K562 (cell line): Measurements from ENCODE around the gene TRAPPC2L. TPM values are rescaled to one million over a fixed set of nuclear protein-coding genes. Genes with fewer than 3 reads are reported as not detected.
A peak's percentile ranks its signal among the peaks of the same experiment; 100 is the strongest.

Experiments
- ATAC-seq: fragments of 200-7000 bp; cut with Tn5 transposase; 3 replicates; pipeline ENCODE4 v1.9.1; 2020; ENCODE audit warnings: moderate library complexity
- BruUV-seq: library from RNA; stranded (reverse); fragments of 400-500 nt; replicated peaks from 2 replicates; lab custom pipeline; 2021; lab: Mats Ljungman, UMichigan
- CTCF ChIA-PET: fragments of 300-600 bp; formaldehyde crosslinking; extraction: SDS; loops from one replicate; lab custom pipeline; 2021; ENCODE audit warnings: low intra/inter-chr PET ratio; lab: Yijun Ruan, JAX
- POLR2A ChIA-PET: fragments of 300-600, 350-650 bp; sonication (Branson Sonifier 250); formaldehyde crosslinking; extraction: SDS; loops from one replicate; lab custom pipeline; 2021; ENCODE audit warnings: antibody characterized with exemption, inconsistent platforms; lab: Yijun Ruan, JAX
- DNase-seq, 4 experiments: peaks; one replicate each; pipeline versions ENCODE4 v3.0.0 to v3.0.0-alpha.2; 2011 to 2018; ENCODE audit warnings: low spot score in 3 of 4, mixed read lengths in 3 of 4; ENCODE audit errors: extremely low read depth in 1 of 4
- FAIRE-seq: peaks from 2 replicates; lab custom pipeline; 2011; peaks lifted over from hg19 to GRCh38; lab: Jason Lieb, UNC
- H2AFZ ChIP-seq: 2 replicates; pipeline ENCODE4 v1.6.0; 2011; ENCODE audit warnings: low read depth, low read length, control low read depth, inconsistent platforms
- H3K27ac ChIP-seq: fragments of 200-600 bp; 3 replicates; pipeline ENCODE4 v1.8.0; 2011; ENCODE audit warnings: low read depth, mild to moderate bottlenecking, control low read depth, inconsistent platforms, low read length, moderate library complexity, mixed read lengths; ENCODE audit errors: extremely low read depth
- H3K27me3 ChIP-seq, 2 experiments: fragments of 300-600 bp in 1 of 2; 2 replicates in 1 of 2; 3 replicates in 1 of 2; pipeline versions ENCODE4 v1.6.0 to v1.8.0; 2011; ENCODE audit warnings: inconsistent platforms in 2 of 2, low read length in 2 of 2, mild to moderate bottlenecking in 1 of 2, mixed read lengths in 1 of 2, moderate library complexity in 1 of 2; ENCODE audit not compliant: control insufficient read depth in 2 of 2, insufficient read depth in 2 of 2
- H3K36me3 ChIP-seq: fragments of 300-600 bp; 3 replicates; pipeline ENCODE4 v1.8.0; 2011; ENCODE audit warnings: mild to moderate bottlenecking, low read length, inconsistent platforms; ENCODE audit not compliant: control insufficient read depth, insufficient read depth
- H3K4me1 ChIP-seq, 2 experiments: fragments of 200-600 bp in 1 of 2; replicated peaks in 1 of 2; 2 replicates in 1 of 2; 3 replicates in 1 of 2; pipeline versions ENCODE4 v1.5.1 to v1.8.0; 2011; ENCODE audit warnings: inconsistent platforms in 2 of 2, low read length in 2 of 2, mild to moderate bottlenecking in 1 of 2, mixed read lengths in 1 of 2, moderate library complexity in 1 of 2; ENCODE audit not compliant: control insufficient read depth in 2 of 2, insufficient read depth in 2 of 2
- H3K4me2 ChIP-seq: 2 replicates; pipeline ENCODE4 v1.6.1; 2011; ENCODE audit warnings: low read length, control low read depth, inconsistent platforms, mixed read lengths; ENCODE audit not compliant: insufficient read depth
- H3K4me3 ChIP-seq: fragments of 200-600 bp; sonication (generic), shearing (Covaris generic); 2 replicates; pipeline ENCODE4 v1.5.1; 2016; ENCODE audit warnings: control low read depth, inconsistent platforms
- H3K79me2 ChIP-seq: fragments of 200-600 bp; 3 replicates; pipeline ENCODE4 v1.8.0; 2011; ENCODE audit warnings: low read length, inconsistent platforms; ENCODE audit not compliant: control insufficient read depth, insufficient read depth
- H3K9ac ChIP-seq, 2 experiments: 2 replicates each; pipeline versions ENCODE4 v1.6.0 to v1.6.1; 2011; ENCODE audit warnings: low read depth in 2 of 2, low read length in 2 of 2, control low read depth in 1 of 2, inconsistent platforms in 1 of 2, mild to moderate bottlenecking in 1 of 2, mixed read lengths in 1 of 2; ENCODE audit not compliant: insufficient read depth in 1 of 2
- H3K9me1 ChIP-seq: one replicate; pipeline ENCODE4 v1.6.0; 2011; ENCODE audit warnings: inconsistent platforms, mild to moderate bottlenecking, low read length, moderate library complexity; ENCODE audit not compliant: control insufficient read depth, insufficient read depth
- H3K9me3 ChIP-seq: replicated peaks from 2 replicates; pipeline ENCODE4 v1.5.1; 2011; ENCODE audit warnings: low read depth, low read length, inconsistent platforms; ENCODE audit not compliant: control insufficient read depth, insufficient read depth
- H4K20me1 ChIP-seq: replicated peaks from 2 replicates; pipeline ENCODE4 v1.6.1; 2011; ENCODE audit warnings: low read length, inconsistent platforms, mixed read lengths; ENCODE audit not compliant: control insufficient read depth, insufficient read depth
- ATF7 ChIP-seq: fragments of 450-650 bp; IDR thresholded peaks from 2 replicates; pipeline ENCODE4 v1.7.1; 2014; ENCODE audit warnings: mild to moderate bottlenecking, moderate library complexity
- CBX3 ChIP-seq, 2 experiments: IDR thresholded peaks; 1 replicate in 1 of 2; 2 replicates in 1 of 2; pipeline ENCODE4 v1.6.1; 2012; ENCODE audit warnings: inconsistent platforms in 2 of 2, low read length in 2 of 2, borderline replicate concordance in 1 of 2, control low read depth in 1 of 2
- CREB1 ChIP-seq, 2 experiments: sonication (generic) in 1 of 2; formaldehyde crosslinking in 1 of 2; IDR thresholded peaks; 2 replicates each; pipeline versions ENCODE4 v1.6.1 to v1.8.0; 2012 to 2022; ENCODE audit warnings: inconsistent platforms in 1 of 2, mild to moderate bottlenecking in 1 of 2, missing genetic modification reagents in 1 of 2, moderate library complexity in 1 of 2
- PTTG1 ChIP-seq: fragments of 450-650 bp; IDR thresholded peaks from 2 replicates; pipeline ENCODE4 v1.6.1; 2016; ENCODE audit warnings: low read depth, mild to moderate bottlenecking, missing genetic modification characterization, missing compliant biosample characterization
- PYGO2 ChIP-seq: fragments of 450-650 bp; IDR thresholded peaks from 2 replicates; pipeline ENCODE4 v1.6.1; 2016; ENCODE audit warnings: mild to moderate bottlenecking, missing genetic modification characterization, moderate library complexity, missing compliant biosample characterization
- SP2 ChIP-seq: IDR thresholded peaks from 2 replicates; pipeline ENCODE4 v1.6.1; 2011; ENCODE audit warnings: mild to moderate bottlenecking, low read depth, low read length, moderate library complexity; ENCODE audit not compliant: poor library complexity, severe bottlenecking; ENCODE audit errors: extremely low read depth
- TCFL5 ChIP-seq: fragments of 250-450 bp; sonication (Bioruptor Pico); conservative IDR thresholded peaks from 2 replicates; pipeline ENCODE4 v1.6.1; 2021; ENCODE audit warnings: mild to moderate bottlenecking, moderate library complexity, matching md5 sums
- ZNF584 ChIP-seq: fragments of 200-800 bp; sonication (Bioruptor generic); IDR thresholded peaks from 2 replicates; pipeline ENCODE4 v1.6.1; 2016; ENCODE audit warnings: low read depth, mild to moderate bottlenecking, missing genetic modification characterization, missing compliant biosample characterization
- WGBS: fragments of 100-300 bp; shearing (Covaris generic); methylation state at CpG from one replicate; pipeline ENCODE4 v1.1.6; 2016; ENCODE audit warnings: low coverage, mixed read lengths; ENCODE audit not compliant: insufficient coverage; ENCODE audit errors: missing lambda C conversion rate; 5-methylcytosine and 5-hydroxymethylcytosine counted together
- in situ Hi-C: fragments of 300-500 bp; cut with MboI; formaldehyde crosslinking; loops from 4 replicates; pipeline ENCODE4 v1.15.0; 2018; ENCODE audit warnings: inconsistent platforms, mixed read lengths
- intact Hi-C: fragments of 100-400 bp; cut with micrococcal nuclease; formaldehyde crosslinking; loops from 2 replicates; pipeline ENCODE4 v1.14.2; 2022
- polyA plus RNA-seq, 8 experiments: library from polyadenylated mRNA; depleted of rRNA in 4 of 8; stranded (reverse) in 5 of 8; unstranded in 3 of 8; fragments of >200 nt; fragmentation: Nextera tagmentation in 2 of 8; fragmentation: Illumina TruSeq in 1 of 8; extraction: Ambion mirVana in 2 of 8; extraction: Trizol in 1 of 8; gene quantifications; 2 replicates each; pipeline versions ENCODE4 v1.2.1 to v1.2.3, GENCODE V29; 2011 to 2014; ENCODE audit warnings: inconsistent platforms in 1 of 8, missing spikeins in 1 of 8
- total RNA-seq, 7 experiments: library from RNA; depleted of rRNA in 6 of 7; stranded (reverse); fragments of >200 nt in 6 of 7; fragmentation: Illumina TruSeq in 2 of 7; extraction: Trizol in 2 of 7; gene quantifications; 2 replicates each; pipeline versions ENCODE4 v1.2.1 to v1.2.3, GENCODE V29; 2011 to 2021; ENCODE audit warnings: low replicate concordance in 1 of 7
- TF ChIP-seq, protein P1 (sequence below): sonication (generic); formaldehyde crosslinking; IDR thresholded peaks from 2 replicates; pipeline ENCODE4 v1.8.0; 2022; ENCODE audit warnings: mild to moderate bottlenecking, missing genetic modification reagents, borderline replicate concordance

Gene TRAPPC2L
- total and polyA plus RNA-seq, 9 of the 15 experiments (the other 6 are each of a cell fraction or from before 2014, with no cell fraction given): 60.4 to 398 (median 97.5) TPM

DNA sequence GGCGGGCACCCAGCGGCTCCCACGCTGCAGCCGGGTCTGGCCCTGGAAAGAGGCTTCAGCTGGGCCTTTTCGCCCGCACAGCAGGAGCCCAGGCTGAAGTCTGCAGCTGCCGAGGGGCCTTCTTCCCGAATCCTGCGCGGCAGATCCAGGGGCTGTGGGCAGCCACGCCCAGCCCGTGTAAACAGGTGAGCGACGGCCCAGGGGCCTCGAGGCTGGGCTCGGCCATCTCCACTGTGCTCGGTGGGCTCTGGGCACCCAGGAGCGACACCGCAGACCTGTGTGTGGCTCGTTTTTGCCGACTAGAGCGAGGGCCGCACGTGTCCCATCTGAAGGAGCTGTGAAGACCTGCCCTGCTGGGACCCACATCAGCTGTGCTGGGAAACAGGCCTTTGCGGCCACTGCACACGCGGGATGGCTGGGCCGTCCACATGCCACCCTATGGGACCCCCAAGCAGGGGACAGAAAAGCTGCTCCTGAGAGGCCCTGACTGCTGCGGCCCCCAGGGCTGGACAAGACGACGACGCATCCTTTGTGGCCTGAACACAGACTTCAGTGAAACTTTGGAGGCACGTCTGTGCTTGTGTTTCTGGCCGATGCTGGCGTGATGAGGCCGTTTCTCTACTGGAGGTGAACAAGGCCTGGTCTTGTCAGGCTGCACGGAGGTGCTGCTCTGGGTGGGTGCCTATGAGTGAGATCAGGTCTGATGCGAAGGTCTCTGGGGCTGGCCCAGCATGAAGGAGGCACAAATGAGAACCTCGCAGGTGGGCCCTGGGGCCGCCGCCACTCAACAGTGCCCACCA lies 40.0 kb upstream of the TRAPPC2L start:
- Histone ChIP-seq H3K27me3 (no peaks in the 10 kb centered on the region), H3K27ac (no peak overlapping the region)

More for the DNA sequence above, 40.0 kb upstream of the TRAPPC2L start:
- Histone ChIP-seq H3K9ac (peak overlapping the region in 1 of 2 experiments; percentile 72; a peak in 2 of 4 replicates), H3K4me1 (peaks cover 7 to 66% of the 10 kb centered on the region in 2 experiments), H2AFZ (no peak overlapping the region), H3K9me1 (no peaks in the 10 kb centered on the region), H3K79me2 (no peaks in the 10 kb centered on the region), H3K4me2 (no peak overlapping the region), H3K9me3 (no peaks in the 10 kb centered on the region), H3K4me3 (no peak overlapping the region), H3K36me3 (no peaks in the 10 kb centered on the region), H4K20me1 (no peaks in the 10 kb centered on the region)
- TF ChIP-seq CBX3 (IDR thresholded peaks at IDR 0.05; ENCODE audit: borderline replicate concordance in 1 of 2, low read length in 2 of 2) (no peak), SP2 (no peak), PTTG1 (no peak), TCFL5 (CRISPR knock-in tag) (no peak), ATF7 (no peak), CREB1 (IDR thresholded peaks at IDR 0.05) (no peak), CREB1 (CRISPR knock-in tag; IDR thresholded peaks at IDR 0.05) (no peak), ZNF584 (CRISPR knock-in tag) (no peak), PYGO2 (tag) (no peak)
- TF ChIP-seq, protein P1, sequence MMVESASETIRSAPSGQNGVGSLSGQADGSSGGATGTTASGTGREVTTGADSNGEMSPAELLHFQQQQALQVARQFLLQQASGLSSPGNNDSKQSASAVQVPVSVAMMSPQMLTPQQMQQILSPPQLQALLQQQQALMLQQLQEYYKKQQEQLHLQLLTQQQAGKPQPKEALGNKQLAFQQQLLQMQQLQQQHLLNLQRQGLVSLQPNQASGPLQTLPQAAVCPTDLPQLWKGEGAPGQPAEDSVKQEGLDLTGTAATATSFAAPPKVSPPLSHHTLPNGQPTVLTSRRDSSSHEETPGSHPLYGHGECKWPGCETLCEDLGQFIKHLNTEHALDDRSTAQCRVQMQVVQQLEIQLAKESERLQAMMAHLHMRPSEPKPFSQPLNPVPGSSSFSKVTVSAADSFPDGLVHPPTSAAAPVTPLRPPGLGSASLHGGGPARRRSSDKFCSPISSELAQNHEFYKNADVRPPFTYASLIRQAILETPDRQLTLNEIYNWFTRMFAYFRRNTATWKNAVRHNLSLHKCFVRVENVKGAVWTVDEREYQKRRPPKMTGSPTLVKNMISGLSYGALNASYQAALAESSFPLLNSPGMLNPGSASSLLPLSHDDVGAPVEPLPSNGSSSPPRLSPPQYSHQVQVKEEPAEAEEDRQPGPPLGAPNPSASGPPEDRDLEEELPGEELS (CRISPR knock-in tag): no peak
- WGBS: 60% methylated on average over 41 of the region's 41 CpGs
- ATAC-seq (no peak), FAIRE-seq (no peak), DNase-seq (no peak)
- intact Hi-C loops: loop anchor here (10.0 kb wide), 1 partner anchor 188 kb away; no protein-coding TSS in a partner anchor
- CTCF ChIA-PET: no interaction called here
- BruUV-seq: no TSS peak
- in situ Hi-C loops: loop anchor here (10.0 kb wide), 1 partner anchor 398 kb away; the partner anchor contains the start of gene ZNF778
- POLR2A ChIA-PET: interaction anchor here (0.8 kb wide), 1 partner anchor 342 kb away, joined by 3 read pairs; no protein-coding TSS in a partner anchor
